GM21526 (cell line): Measurements from ENCODE around the gene SELENON.

Source experiments
- ATAC-seq: cut with Tn5 transposase; IDR thresholded peaks from one replicate; pipeline ENCODE4 v1.9.1; 2021; ENCODE audit warnings: moderate library complexity; ENCODE audit not compliant: unreplicated experiment, low FRiP score

The SELENON gene

GRCh38 chr1:25787760-25788166 is 12.2 kb upstream of the SELENON start:
- ATAC-seq, result no peak

GRCh38 chr1:25790472-25790871 is 9.5 kb upstream of the SELENON start:
- no peak for ATAC-seq

GRCh38 chr1:25792115-25792514 is 7.9 kb upstream of the SELENON start:
- ATAC-seq, result no peak

- no peak for ATAC-seq
These were observed 6.3 kb upstream of the SELENON start for GRCh38 chr1:25793585-25794170.

- no peak for ATAC-seq
These were observed 5.7 kb upstream of the SELENON start for GRCh38 chr1:25794325-25794724.

- no peak for ATAC-seq
These were observed 4.8 kb upstream of the SELENON start for GRCh38 chr1:25795211-25795610.

GRCh38 chr1:25795946-25796810 is 3.8 kb upstream of the SELENON start:
- no peak for ATAC-seq

GRCh38 chr1:25796811-25797458 is 3.1 kb upstream of the SELENON start:
- ATAC-seq, result no peak

- ATAC-seq, result no peak
These were observed 2.1 kb upstream of the SELENON start for GRCh38 chr1:25797939-25798338.

- ATAC-seq, result no peak
These were observed 1.2 kb upstream of the SELENON start for GRCh38 chr1:25798666-25799351.

- no peak for ATAC-seq
These were observed 550 bp upstream of the SELENON start for GRCh38 chr1:25799352-25799934.

GRCh38 chr1:25800703-25801377 is 847 bp downstream of the SELENON start:
- no peak for ATAC-seq

GRCh38 chr1:25802915-25803314 is 2.9 kb downstream of the SELENON start:
- no peak for ATAC-seq

- no peak for ATAC-seq
These were observed 3.4 kb downstream of the SELENON start for GRCh38 chr1:25803368-25803767.

GRCh38 chr1:25804244-25804963 is 4.4 kb downstream of the SELENON start:
- ATAC-seq, result no peak

- no peak for ATAC-seq
These were observed 5.2 kb downstream of the SELENON start for GRCh38 chr1:25804964-25805862.

GRCh38 chr1:25805863-25806225 is 5.9 kb downstream of the SELENON start:
- no peak for ATAC-seq

- no peak for ATAC-seq
These were observed 6.4 kb downstream of the SELENON start for GRCh38 chr1:25806418-25806817.
